ENCODE data around the gene ATG101.
"Not testable (repeated sequence)": the region's sequence is repeated elsewhere in the genome, so short reads cannot be mapped to it uniquely, and the experiment has no call there.

Gene ATG101

GRCh38 chr12:52080403-52081251 lies 10.8 kb downstream of the ATG101 start:
- FAIRE-seq: no peak

GRCh38 chr12:52081263-52081733 lies 11.5 kb downstream of the ATG101 start:
- no peak for FAIRE-seq

- no peak for FAIRE-seq
Observed at GRCh38 chr12:52082026-52082668, 12.4 kb downstream of the ATG101 start.

- no peak for FAIRE-seq
Observed at GRCh38 chr12:52082669-52082987, 12.8 kb downstream of the ATG101 start.

- no peak for FAIRE-seq
Observed at GRCh38 chr12:52082988-52083637, 13.3 kb downstream of the ATG101 start.

- FAIRE-seq: no peak
Observed at GRCh38 chr12:52083638-52083996, 13.8 kb downstream of the ATG101 start.

GRCh38 chr12:52084491-52085231 lies 14.9 kb downstream of the ATG101 start:
- no peak for FAIRE-seq

GRCh38 chr12:52085682-52086180 lies 16.0 kb downstream of the ATG101 start:
- no peak for FAIRE-seq

GRCh38 chr12:52086366-52086765 lies 16.6 kb downstream of the ATG101 start:
- FAIRE-seq: no peak

- no peak for FAIRE-seq
Observed at GRCh38 chr12:52086944-52087835, 17.4 kb downstream of the ATG101 start.

GRCh38 chr12:52087961-52088820 lies 18.4 kb downstream of the ATG101 start:
- no peak for FAIRE-seq

GRCh38 chr12:52089491-52089890 lies 19.7 kb downstream of the ATG101 start:
- FAIRE-seq: no peak

- FAIRE-seq: no peak
Observed at GRCh38 chr12:52090291-52090690, 20.5 kb downstream of the ATG101 start.

- FAIRE-seq: no peak
Observed at GRCh38 chr12:52091061-52091460, 21.3 kb downstream of the ATG101 start.

GRCh38 chr12:52091869-52092268 lies 22.1 kb downstream of the ATG101 start:
- no peak for FAIRE-seq

- no peak for FAIRE-seq
Observed at GRCh38 chr12:52093346-52093745, 23.6 kb downstream of the ATG101 start.

GRCh38 chr12:52096332-52097044 lies 26.7 kb downstream of the ATG101 start:
- peak; percentile 48 for FAIRE-seq

GRCh38 chr12:52097045-52097666 lies 27.4 kb downstream of the ATG101 start:
- FAIRE-seq: no peak

GRCh38 chr12:52104431-52105089 lies 34.8 kb downstream of the ATG101 start:
- not testable (repeated sequence) for FAIRE-seq
